A549 (cell line): ENCODE data around the gene LYL1.

ENCODE experiments used
- CTCF ChIP-seq: fragments of >200 bp; sonication (Bioruptor Twin); formaldehyde crosslinking; IDR thresholded peaks from 3 replicates; pipeline ENCODE4 v1.5.1; 2016
- MAZ ChIP-seq: fragments of 150-350 bp; IDR thresholded peaks from 2 replicates; pipeline ENCODE4 v1.6.1; 2014; ENCODE audit warnings: antibody characterized with exemption, low read depth, low read length, borderline replicate concordance
- REST ChIP-seq: fragments of 200-600 bp; sonication (generic); IDR thresholded peaks from 2 replicates; pipeline ENCODE4 v1.6.1; 2016; ENCODE audit warnings: antibody characterized with exemption, mild to moderate bottlenecking, moderate library complexity
- ZNF302 ChIP-seq: fragments of 250-450 bp; sonication (Bioruptor Pico); IDR thresholded peaks from 2 replicates; pipeline ENCODE4 v1.9.0; 2021; ENCODE audit warnings: inconsistent platforms, mild to moderate bottlenecking, moderate library complexity

DNA sequence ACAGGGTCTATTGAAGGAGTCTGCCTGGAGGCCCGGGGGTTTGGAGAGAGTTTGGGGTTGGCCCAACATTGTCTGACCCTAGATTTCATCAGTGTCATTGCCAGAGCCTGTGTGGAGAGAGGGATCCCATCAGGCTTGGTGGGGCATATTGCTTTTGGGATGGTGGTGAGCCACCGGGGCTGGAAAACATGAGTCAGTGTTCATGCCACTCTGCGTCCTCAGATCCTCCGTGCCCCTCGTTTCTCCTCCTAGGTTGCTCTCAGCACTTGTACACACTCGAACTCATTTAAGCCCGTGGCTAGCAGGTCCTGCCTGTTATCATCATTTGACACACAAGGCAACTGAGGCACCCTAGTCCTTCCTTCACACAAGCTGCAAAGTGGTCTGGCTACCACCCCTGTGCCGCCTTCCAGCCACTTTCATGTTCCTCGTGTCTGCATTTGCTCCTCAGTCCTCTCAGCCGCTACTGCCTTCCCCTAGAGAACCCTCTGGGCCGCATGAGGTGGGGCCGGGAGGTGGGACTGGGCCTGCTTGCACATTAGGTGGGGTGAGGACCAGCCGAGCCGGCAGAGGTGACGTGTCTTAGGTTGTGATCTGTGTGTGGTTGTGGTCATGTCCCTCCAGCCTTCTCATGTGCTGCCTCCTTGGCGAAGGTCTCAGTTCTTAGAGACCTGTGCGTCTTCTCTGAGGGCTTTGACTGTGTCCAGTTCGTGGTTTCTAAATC lies 19.1 kb upstream of the LYL1 start:
- no peak for TF ChIP-seq ZNF302
- TF ChIP-seq CTCF = no peak
- TF ChIP-seq REST = no peak
- no peak for TF ChIP-seq MAZ
